ENCODE data around the gene HHIPL1. TPM values are rescaled to one million over a fixed set of nuclear protein-coding genes. Genes with fewer than 3 reads are reported as not detected.

Gene HHIPL1
- total and polyA plus RNA-seq, 10 donors: 0.43 to 4.2 (median 2.7) TPM

- WGBS, 5 donors: 81 to 87% (median 83%) methylated on average over 12 of the region's 12 CpGs
- peaks cover 0 to 23% (median 17%) of the 10 kb centered on the region in 8 donors for H3K9me3 ChIP-seq
- H3K4me1 ChIP-seq: peaks cover 4 to 19% (median 17%) of the 10 kb centered on the region in 6 donors
- intact Hi-C loops (cut with DNase I; ENCODE audit: low total_unique reads): no loop called here
- TF ChIP-seq POLR2A (IDR thresholded peaks at IDR 0.05) (no peak), POLR2AphosphoS5 (IDR thresholded peaks at IDR 0.05) (no peak), CTCF (IDR thresholded peaks at IDR 0.05 in 8 of 11, conservative IDR thresholded peaks at IDR 0.05 in 3 of 11) (no peak)
- peaks cover 0 to 16% (median 0%) of the 10 kb centered on the region in 7 donors for H3K27me3 ChIP-seq (replicated peaks in 1 of 7)
- H3K36me3 ChIP-seq: no peaks in the 10 kb centered on the region
- H3K27ac ChIP-seq: no peak overlapping the region
- H3K4me3 ChIP-seq: no peak overlapping the region
- DNase-seq: no peak
Observed at GRCh38 chr14:99681101-99681831, 36.3 kb downstream of the HHIPL1 start.

- peaks cover 4 to 19% (median 17%) of the 10 kb centered on the region in 6 donors for H3K4me1 ChIP-seq
- H3K36me3 ChIP-seq: no peaks in the 10 kb centered on the region
- H3K27me3 ChIP-seq (replicated peaks in 1 of 7): peaks cover 0 to 17% (median 0%) of the 10 kb centered on the region in 7 donors
- intact Hi-C loops (cut with DNase I; ENCODE audit: low total_unique reads): loop anchor here (2.0 kb wide), 1 partner anchor 203 kb away; no protein-coding TSS in a partner anchor
- no peak for TF ChIP-seq CTCF (IDR thresholded peaks at IDR 0.05 in 8 of 11, conservative IDR thresholded peaks at IDR 0.05 in 3 of 11)
- TF ChIP-seq POLR2A (IDR thresholded peaks at IDR 0.05): no peak
- no peak for TF ChIP-seq POLR2AphosphoS5 (IDR thresholded peaks at IDR 0.05)
- no peak overlapping the region for H3K4me3 ChIP-seq
- no peak overlapping the region for H3K27ac ChIP-seq
- no peak for DNase-seq
- 84 to 93% (median 91%) methylated on average over 11 of the region's 11 CpGs for WGBS, 5 donors
- H3K9me3 ChIP-seq: peaks cover 0 to 23% (median 17%) of the 10 kb centered on the region in 8 donors
Observed at GRCh38 chr14:99681832-99682148, 36.9 kb downstream of the HHIPL1 start.

- WGBS, 5 donors: 1% methylated on average over 32 to 42 of the region's 42 CpGs
- no peaks in the 10 kb centered on the region for H3K36me3 ChIP-seq
- DNase-seq: peak; percentile 94
Observed at GRCh38 chr14:99682809-99683618, 38.1 kb downstream of the HHIPL1 start.

More at GRCh38 chr14:99682809-99683618, 38.1 kb downstream of the HHIPL1 start:
- H3K9me3 ChIP-seq: peaks cover 0 to 12% (median 9%) of the 10 kb centered on the region in 8 donors
- intact Hi-C loops (cut with DNase I; ENCODE audit: low total_unique reads): loop anchor here (2.0 kb wide), 1 partner anchor 202 kb away; no protein-coding TSS in a partner anchor
- H3K4me3 ChIP-seq: peak overlapping the region; percentile 60 to 94 (median 84)
- TF ChIP-seq POLR2A (IDR thresholded peaks at IDR 0.05): no peak
- peak; percentile 70 to 95 (median 91) for TF ChIP-seq CTCF (IDR thresholded peaks at IDR 0.05 in 8 of 11, conservative IDR thresholded peaks at IDR 0.05 in 3 of 11)
- peak in 2 of 3 donors; percentile 47 to 67 for TF ChIP-seq POLR2AphosphoS5 (IDR thresholded peaks at IDR 0.05)
- peak overlapping the region; percentile 70 to 88 (median 80) for H3K27ac ChIP-seq
- H3K4me1 ChIP-seq: peaks cover 4 to 27% (median 18%) of the 10 kb centered on the region in 6 donors
- H3K27me3 ChIP-seq (replicated peaks in 1 of 7): peaks cover 0 to 29% (median 0%) of the 10 kb centered on the region in 7 donors

Data from spleen (tissue), 11 donors.